ENCODE data around the gene METTL9. TPM values are rescaled to one million over a fixed set of nuclear protein-coding genes. Genes with fewer than 3 reads are reported as not detected.

The METTL9 gene
- total and polyA plus RNA-seq, 2 of the 13 experiments (the other 11 are each of a cell fraction or from before 2014, with no cell fraction given), result 123 to 204 TPM

DNA sequence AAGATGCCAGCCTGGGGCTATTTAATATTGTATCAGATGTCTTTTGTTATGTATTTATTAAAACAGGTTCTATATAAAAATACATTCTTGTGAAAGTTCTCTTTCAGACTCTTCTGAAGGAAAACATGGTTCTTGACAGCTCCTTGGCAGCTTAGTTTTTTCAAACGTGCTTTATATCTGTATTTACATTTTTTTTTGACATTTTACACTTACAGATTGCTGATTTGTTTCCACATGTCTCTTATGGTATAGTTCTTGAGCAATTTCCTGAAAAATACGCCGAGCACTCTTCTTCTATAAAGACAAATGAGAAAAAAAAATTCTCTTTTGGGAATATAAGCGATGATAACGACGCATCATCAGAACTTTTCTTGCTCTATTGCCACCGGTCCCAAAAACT is 43.5 kb downstream of the METTL9 start:
- H3K9ac ChIP-seq (ENCODE audit: insufficient read depth, low read depth, low read length), result no peak overlapping the region
- no peaks in the 10 kb centered on the region for H3K27me3 ChIP-seq (ENCODE audit: control insufficient read depth in 1 of 2, insufficient read depth in 2 of 2, low read length in 2 of 2)
- intact Hi-C loops (cut with micrococcal nuclease; ENCODE audit: unreplicated experiment) (no loop called here), in situ Hi-C loops (cut with HindIII; ENCODE audit: extremely low pct_ligation_motif_present, low pct_unique_long_range_greater_than_20kb) (no loop called here)
- 95% methylated on average over 7 of the region's 7 CpGs for WGBS (ENCODE audit: low lambda C conversion rate)
- H2AFZ ChIP-seq (ENCODE audit: low read length), result no peak overlapping the region
- peaks cover 12% of the 10 kb centered on the region for H4K20me1 ChIP-seq (ENCODE audit: insufficient read depth, low read length)
- TF ChIP-seq, protein P1, sequence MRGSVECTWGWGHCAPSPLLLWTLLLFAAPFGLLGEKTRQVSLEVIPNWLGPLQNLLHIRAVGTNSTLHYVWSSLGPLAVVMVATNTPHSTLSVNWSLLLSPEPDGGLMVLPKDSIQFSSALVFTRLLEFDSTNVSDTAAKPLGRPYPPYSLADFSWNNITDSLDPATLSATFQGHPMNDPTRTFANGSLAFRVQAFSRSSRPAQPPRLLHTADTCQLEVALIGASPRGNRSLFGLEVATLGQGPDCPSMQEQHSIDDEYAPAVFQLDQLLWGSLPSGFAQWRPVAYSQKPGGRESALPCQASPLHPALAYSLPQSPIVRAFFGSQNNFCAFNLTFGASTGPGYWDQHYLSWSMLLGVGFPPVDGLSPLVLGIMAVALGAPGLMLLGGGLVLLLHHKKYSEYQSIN (CRISPR knock-in tag; IDR thresholded peaks at IDR 0.05; ENCODE audit: borderline replicate concordance), result no peak
- TF ChIP-seq CREB1 (IDR thresholded peaks at IDR 0.05), result no peak
- TF ChIP-seq CREB1 (CRISPR knock-in tag; IDR thresholded peaks at IDR 0.05), result no peak
- TF ChIP-seq ZNF883 (CRISPR knock-in tag; IDR thresholded peaks at IDR 0.05; ENCODE audit: not compliant biosample characterization), result no peak
- TF ChIP-seq, protein P2, sequence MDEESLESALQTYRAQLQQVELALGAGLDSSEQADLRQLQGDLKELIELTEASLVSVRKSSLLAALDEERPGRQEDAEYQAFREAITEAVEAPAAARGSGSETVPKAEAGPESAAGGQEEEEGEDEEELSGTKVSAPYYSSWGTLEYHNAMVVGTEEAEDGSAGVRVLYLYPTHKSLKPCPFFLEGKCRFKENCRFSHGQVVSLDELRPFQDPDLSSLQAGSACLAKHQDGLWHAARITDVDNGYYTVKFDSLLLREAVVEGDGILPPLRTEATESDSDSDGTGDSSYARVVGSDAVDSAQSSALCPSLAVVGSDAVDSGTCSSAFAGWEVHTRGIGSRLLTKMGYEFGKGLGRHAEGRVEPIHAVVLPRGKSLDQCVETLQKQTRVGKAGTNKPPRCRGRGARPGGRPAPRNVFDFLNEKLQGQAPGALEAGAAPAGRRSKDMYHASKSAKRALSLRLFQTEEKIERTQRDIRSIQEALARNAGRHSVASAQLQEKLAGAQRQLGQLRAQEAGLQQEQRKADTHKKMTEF (CRISPR knock-in tag; IDR thresholded peaks at IDR 0.05), result no peak
- no peak for TF ChIP-seq DMAP1 (CRISPR knock-in tag; IDR thresholded peaks at IDR 0.05)
- TF ChIP-seq MATR3 (CRISPR knock-in tag; IDR thresholded peaks at IDR 0.05), result no peak
- TF ChIP-seq, protein P3, sequence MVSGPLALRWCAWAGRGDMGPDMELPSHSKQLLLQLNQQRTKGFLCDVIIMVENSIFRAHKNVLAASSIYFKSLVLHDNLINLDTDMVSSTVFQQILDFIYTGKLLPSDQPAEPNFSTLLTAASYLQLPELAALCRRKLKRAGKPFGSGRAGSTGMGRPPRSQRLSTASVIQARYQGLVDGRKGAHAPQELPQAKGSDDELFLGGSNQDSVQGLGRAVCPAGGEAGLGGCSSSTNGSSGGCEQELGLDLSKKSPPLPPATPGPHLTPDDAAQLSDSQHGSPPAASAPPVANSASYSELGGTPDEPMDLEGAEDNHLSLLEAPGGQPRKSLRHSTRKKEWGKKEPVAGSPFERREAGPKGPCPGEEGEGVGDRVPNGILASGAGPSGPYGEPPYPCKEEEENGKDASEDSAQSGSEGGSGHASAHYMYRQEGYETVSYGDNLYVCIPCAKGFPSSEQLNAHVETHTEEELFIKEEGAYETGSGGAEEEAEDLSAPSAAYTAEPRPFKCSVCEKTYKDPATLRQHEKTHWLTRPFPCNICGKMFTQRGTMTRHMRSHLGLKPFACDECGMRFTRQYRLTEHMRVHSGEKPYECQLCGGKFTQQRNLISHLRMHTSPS (CRISPR knock-in tag; IDR thresholded peaks at IDR 0.05; ENCODE audit: low read depth), result no peak
- no peak for TF ChIP-seq NCOA2 (CRISPR knock-in tag; IDR thresholded peaks at IDR 0.05)
- TF ChIP-seq TRIM24 (CRISPR knock-in tag; IDR thresholded peaks at IDR 0.05), result no peak
- no peak for TF ChIP-seq NFYC (CRISPR knock-in tag; IDR thresholded peaks at IDR 0.05)
- TF ChIP-seq TCF12 (IDR thresholded peaks at IDR 0.05), result no peak
- no peak for TF ChIP-seq TCF12 (CRISPR knock-in tag; IDR thresholded peaks at IDR 0.05)
- TF ChIP-seq HNRNPH1 (optimal IDR thresholded peaks at IDR 0.05; ENCODE audit: low read depth, low read length), result no peak
- TF ChIP-seq ZNF232 (CRISPR knock-in tag; IDR thresholded peaks at IDR 0.05; ENCODE audit: borderline replicate concordance), result no peak
- no peak for TF ChIP-seq IKZF4 (CRISPR knock-in tag; IDR thresholded peaks at IDR 0.05; ENCODE audit: borderline replicate concordance, low read depth, not compliant biosample characterization)
- no peak for TF ChIP-seq THAP11 (CRISPR knock-in tag; IDR thresholded peaks at IDR 0.05)
- TF ChIP-seq WIZ (CRISPR knock-in tag; IDR thresholded peaks at IDR 0.05), result no peak
- no peak overlapping the region for H3K27ac ChIP-seq (ENCODE audit: extremely low read length, insufficient read depth, low read length)
- no peaks in the 10 kb centered on the region for H3K79me2 ChIP-seq (ENCODE audit: insufficient read depth, low read length)
- ATAC-seq (no peak), DNase-seq (ENCODE audit: low spot score) (no peak), FAIRE-seq (no peak)
- CTCF ChIA-PET (ENCODE audit: low intra/inter-chr PET ratio, low total read pairs), result interaction anchor here (1.3 kb wide), 1 partner anchor 59 kb away, joined by 4 read pairs; no protein-coding TSS in a partner anchor
- H3K4me2 ChIP-seq (ENCODE audit: low read depth, low read length), result no peak overlapping the region
- no peaks in the 10 kb centered on the region for H3K9me3 ChIP-seq (ENCODE audit: low read length)
- no peak overlapping the region for H3K4me3 ChIP-seq (replicated peaks in 1 of 3; ENCODE audit: insufficient read depth in 1 of 3, low read depth in 2 of 3, low read length in 3 of 3)
- peaks cover 2 to 9% of the 10 kb centered on the region in 2 experiments; a peak in 3 of 5 replicates for H3K36me3 ChIP-seq (replicated peaks in 1 of 2; ENCODE audit: control insufficient read depth in 1 of 2, insufficient read depth in 2 of 2, low read length in 2 of 2)
- BruUV-seq (replicated peaks), result no TSS peak
- H3K4me1 ChIP-seq (ENCODE audit: insufficient read depth, low read length), result peaks cover 34% of the 10 kb centered on the region
- POLR2A ChIA-PET, result no interaction called here

All from HepG2 (cell line).